Ascending aorta (tissue), 2 donors: ENCODE measurements around the gene CLSTN2. TPM values are rescaled to one million over a fixed set of nuclear protein-coding genes. Genes with fewer than 3 reads are reported as not detected.

ENCODE experiments used
- DNase-seq, 2 donors: peaks; one replicate each; pipeline ENCODE4 v3.0.0-alpha.2; 2019; ENCODE audit warnings: low spot score in 2 of 2
- H3K27ac ChIP-seq, 2 donors: fragments of 200-600 bp; sonication (generic); one replicate each; pipeline ENCODE4 v1.5.1; 2016 to 2017; ENCODE audit warnings: mild to moderate bottlenecking in 1 of 2
- H3K27me3 ChIP-seq: fragments of 200-600 bp; sonication (generic); one replicate; pipeline ENCODE4 v1.5.1; 2017
- H3K36me3 ChIP-seq, 2 donors: fragments of 200-600 bp; sonication (generic); one replicate each; pipeline ENCODE4 v1.5.1; 2016
- H3K4me1 ChIP-seq, 2 donors: fragments of 200-600 bp; sonication (generic); one replicate each; pipeline ENCODE4 v1.5.1; 2016 to 2017; ENCODE audit warnings: mild to moderate bottlenecking in 1 of 2
- H3K4me3 ChIP-seq, 2 donors: fragments of 200-600 bp; sonication (generic); one replicate each; pipeline ENCODE4 v1.5.1; 2016 to 2017; ENCODE audit warnings: mild to moderate bottlenecking in 1 of 2
- H3K9me3 ChIP-seq, 2 donors: fragments of 200-600 bp; sonication (generic); one replicate each; pipeline ENCODE4 v1.5.1; 2016
- CTCF ChIP-seq, 3 experiments: fragments of 200-600 bp in 2 of 3; fragments of 450-650 bp in 1 of 3; sonication (generic) in 2 of 3; IDR thresholded peaks; one replicate each; pipeline ENCODE4 v1.5.1; 2016 to 2019; ENCODE audit warnings: antibody characterized with exemption in 3 of 3, mild to moderate bottlenecking in 1 of 3, moderate library complexity in 1 of 3
- intact Hi-C: fragments of 100-400 bp; cut with DNase I; formaldehyde crosslinking; loops from one replicate; pipeline ENCODE4 v1.15.1; 2023
- total RNA-seq: library from RNA; depleted of rRNA; stranded (reverse); fragments of >200 nt; gene quantifications from one replicate; pipeline ENCODE4 v1.1.0, GENCODE V29; 2016

The CLSTN2 gene
- total RNA-seq, 1 donor from 2014 or later = 65.8 TPM

GRCh38 chr3:140466535-140466934 lies 531.5 kb downstream of the CLSTN2 start:
- Histone ChIP-seq H3K27ac (no peak overlapping the region), H3K27me3 (no peaks in the 10 kb centered on the region), H3K9me3 (no peaks in the 10 kb centered on the region), H3K36me3 (no peaks in the 10 kb centered on the region), H3K4me1 (no peaks in the 10 kb centered on the region), H3K4me3 (no peak overlapping the region)
- DNase-seq = no peak
- intact Hi-C loops = no loop called here
- no peak for TF ChIP-seq CTCF (IDR thresholded peaks at IDR 0.05)

DNA sequence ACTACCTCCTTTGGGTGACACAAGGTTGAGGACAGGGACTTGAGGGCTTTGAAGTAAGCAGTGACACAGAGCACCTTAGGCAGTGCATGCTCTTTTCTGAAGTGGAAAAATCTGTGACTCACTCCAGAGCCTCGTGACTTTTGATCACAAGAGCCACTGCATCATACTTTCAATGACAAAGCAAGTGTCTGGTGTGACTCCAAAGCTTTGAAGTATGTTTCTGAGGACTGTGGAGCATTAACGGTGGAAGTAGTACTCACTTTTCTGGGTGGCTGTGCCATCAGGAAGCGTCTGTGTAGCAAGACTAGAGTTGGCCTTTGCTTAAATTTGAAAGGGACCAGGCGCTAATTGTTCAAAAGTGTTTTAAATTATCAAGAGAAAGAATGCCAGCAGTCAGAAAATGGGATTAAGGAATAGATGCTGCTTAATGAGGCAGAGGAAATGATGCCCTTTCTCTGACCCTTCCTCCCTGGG lies 532.2 kb downstream of the CLSTN2 start:
- DNase-seq = no peak
- intact Hi-C loops = no loop called here
- H3K9me3 ChIP-seq = no peaks in the 10 kb centered on the region
- no peaks in the 10 kb centered on the region for H3K27me3 ChIP-seq
- H3K4me3 ChIP-seq = no peak overlapping the region
- H3K36me3 ChIP-seq = no peaks in the 10 kb centered on the region
- no peak for TF ChIP-seq CTCF (IDR thresholded peaks at IDR 0.05)
- no peaks in the 10 kb centered on the region for H3K4me1 ChIP-seq
- no peak overlapping the region for H3K27ac ChIP-seq

DNA sequence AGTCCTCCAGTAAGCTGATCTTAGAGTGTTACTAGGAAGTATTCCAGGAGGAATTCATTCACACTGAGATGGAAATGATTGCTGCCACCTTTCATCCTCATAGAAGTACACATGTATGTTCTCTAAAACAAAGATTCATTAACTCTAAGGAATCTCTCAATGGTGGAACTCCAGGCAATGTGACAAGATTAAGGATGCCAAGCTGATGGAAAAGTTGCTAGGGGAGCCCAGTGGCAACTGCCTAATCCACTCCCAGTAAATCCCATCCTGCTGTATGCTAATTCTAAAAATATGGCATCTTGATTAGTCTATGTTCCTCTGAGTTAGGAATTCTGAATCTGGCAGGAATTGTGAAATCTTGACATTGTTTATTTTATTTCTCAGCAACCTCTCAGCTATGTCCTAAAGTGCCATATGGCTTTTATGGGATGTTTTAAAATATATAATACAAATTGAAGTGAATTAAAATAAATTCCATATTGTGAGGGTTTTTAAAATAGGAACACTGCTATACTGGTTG lies 532.9 kb downstream of the CLSTN2 start:
- Histone ChIP-seq H3K4me3 (no peak overlapping the region), H3K9me3 (no peaks in the 10 kb centered on the region), H3K36me3 (no peaks in the 10 kb centered on the region), H3K4me1 (no peaks in the 10 kb centered on the region), H3K27me3 (no peaks in the 10 kb centered on the region), H3K27ac (no peak overlapping the region)
- intact Hi-C loops = no loop called here
- no peak for TF ChIP-seq CTCF (IDR thresholded peaks at IDR 0.05)
- DNase-seq = no peak

DNA sequence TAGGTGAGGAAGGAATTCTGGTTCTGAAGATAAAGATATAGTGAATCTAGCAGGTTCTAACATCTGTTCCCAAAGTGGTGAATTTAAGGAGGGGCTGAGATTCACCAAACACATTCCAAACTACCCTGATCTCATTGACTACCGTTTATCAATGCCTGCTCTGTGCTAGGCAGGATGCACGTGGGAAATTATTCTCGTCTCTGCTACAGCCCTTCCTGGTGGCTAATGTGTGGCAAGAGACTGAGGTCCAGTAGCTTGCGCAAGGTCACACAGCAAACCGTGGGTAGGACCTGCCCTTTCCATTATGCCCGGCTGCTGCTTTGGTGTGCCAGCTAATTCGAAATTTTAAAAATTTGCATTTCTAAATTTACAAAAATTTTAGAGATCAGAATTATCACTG lies 533.4 kb downstream of the CLSTN2 start:
- Histone ChIP-seq H3K9me3 (no peaks in the 10 kb centered on the region), H3K36me3 (no peaks in the 10 kb centered on the region), H3K4me1 (no peaks in the 10 kb centered on the region), H3K27ac (no peak overlapping the region), H3K4me3 (no peak overlapping the region), H3K27me3 (no peaks in the 10 kb centered on the region)
- intact Hi-C loops = no loop called here
- TF ChIP-seq CTCF (IDR thresholded peaks at IDR 0.05) = no peak
- no peak for DNase-seq

DNA sequence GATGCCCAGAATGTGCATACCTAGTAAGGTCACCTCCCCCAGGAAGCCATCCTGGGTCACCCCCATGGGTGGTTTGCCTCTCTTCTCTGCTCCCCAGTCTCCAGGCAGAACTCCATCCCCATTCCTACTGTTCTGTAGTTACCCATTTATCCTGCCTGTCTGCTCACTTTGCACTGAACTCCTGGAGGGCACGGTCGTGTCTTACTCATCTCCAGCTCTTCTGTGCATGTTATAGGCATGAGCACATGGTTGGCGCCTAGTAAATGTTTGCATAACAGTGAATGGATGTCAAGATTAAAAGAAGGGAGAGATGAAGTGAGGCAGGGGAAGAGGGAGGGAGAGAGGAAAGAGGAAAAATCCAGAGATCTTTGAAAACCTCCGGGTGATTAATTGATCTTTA lies 534.5 kb downstream of the CLSTN2 start:
- intact Hi-C loops = no loop called here
- no peaks in the 10 kb centered on the region for H3K9me3 ChIP-seq
- no peak for DNase-seq
- H3K4me3 ChIP-seq = no peak overlapping the region
- no peaks in the 10 kb centered on the region for H3K4me1 ChIP-seq
- H3K27me3 ChIP-seq = no peaks in the 10 kb centered on the region
- no peak overlapping the region for H3K27ac ChIP-seq
- H3K36me3 ChIP-seq = no peaks in the 10 kb centered on the region
- no peak for TF ChIP-seq CTCF (IDR thresholded peaks at IDR 0.05)

DNA sequence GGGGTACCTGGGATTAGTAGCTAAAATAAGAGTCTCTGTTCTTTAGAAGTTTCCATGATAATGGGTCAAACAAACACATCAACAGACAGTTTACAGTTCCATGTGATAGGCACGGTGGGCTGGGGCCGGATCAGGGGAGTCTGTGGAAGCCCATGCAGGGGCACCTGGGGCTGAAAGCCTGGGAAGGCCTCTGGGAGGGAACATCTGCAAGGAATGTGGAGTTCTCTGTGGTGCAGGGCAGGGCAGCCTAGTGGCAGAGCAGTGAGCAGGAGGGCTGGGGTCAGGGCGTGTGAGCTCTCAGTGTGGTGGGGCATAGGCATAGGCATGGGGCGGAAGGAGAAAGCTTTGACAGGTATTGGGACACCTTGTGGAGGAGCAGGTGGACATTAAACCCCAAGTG lies 535.2 kb downstream of the CLSTN2 start:
- Histone ChIP-seq H3K4me1 (no peaks in the 10 kb centered on the region), H3K4me3 (no peak overlapping the region), H3K9me3 (no peaks in the 10 kb centered on the region), H3K36me3 (no peaks in the 10 kb centered on the region), H3K27me3 (no peaks in the 10 kb centered on the region), H3K27ac (no peak overlapping the region)
- intact Hi-C loops = no loop called here
- TF ChIP-seq CTCF (IDR thresholded peaks at IDR 0.05) = no peak
- DNase-seq = no peak
